ENCODE data around the gene NXT1. TPM values are rescaled to one million over a fixed set of nuclear protein-coding genes. Genes with fewer than 3 reads are reported as not detected.

NXT1 gene
- total and polyA plus RNA-seq, 12 donors, result 9.2 to 43.8 (median 17.2) TPM

DNA sequence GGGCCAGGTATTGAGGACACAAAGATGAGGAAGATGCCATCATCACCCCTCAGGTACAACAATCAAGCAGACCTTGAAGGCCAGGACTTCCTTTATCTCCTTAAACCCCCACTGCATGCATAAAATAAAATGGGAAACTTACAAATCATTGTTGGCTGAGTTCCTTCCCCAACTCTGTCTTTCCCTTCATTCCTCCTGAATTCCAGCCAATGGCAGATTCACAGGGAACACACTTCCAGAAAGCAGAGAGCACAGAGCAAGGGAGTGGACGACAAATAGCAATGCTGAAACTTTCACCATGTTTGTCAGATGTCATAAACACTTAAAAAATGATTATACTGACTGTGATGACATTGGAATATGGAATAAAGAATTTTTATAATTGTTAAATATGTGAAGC, 37.3 kb upstream of the NXT1 start:
- no peak overlapping the region for H3K27ac ChIP-seq
- H3K4me1 ChIP-seq (replicated peaks in 1 of 2), result no peaks in the 10 kb centered on the region
- H3K36me3 ChIP-seq (replicated peaks in 1 of 2), result no peaks in the 10 kb centered on the region
- H3K27me3 ChIP-seq, result no peaks in the 10 kb centered on the region
- intact Hi-C loops (cut with DNase I), result no loop called here
- H3K4me3 ChIP-seq, result no peak overlapping the region
- TF ChIP-seq, protein P1, sequence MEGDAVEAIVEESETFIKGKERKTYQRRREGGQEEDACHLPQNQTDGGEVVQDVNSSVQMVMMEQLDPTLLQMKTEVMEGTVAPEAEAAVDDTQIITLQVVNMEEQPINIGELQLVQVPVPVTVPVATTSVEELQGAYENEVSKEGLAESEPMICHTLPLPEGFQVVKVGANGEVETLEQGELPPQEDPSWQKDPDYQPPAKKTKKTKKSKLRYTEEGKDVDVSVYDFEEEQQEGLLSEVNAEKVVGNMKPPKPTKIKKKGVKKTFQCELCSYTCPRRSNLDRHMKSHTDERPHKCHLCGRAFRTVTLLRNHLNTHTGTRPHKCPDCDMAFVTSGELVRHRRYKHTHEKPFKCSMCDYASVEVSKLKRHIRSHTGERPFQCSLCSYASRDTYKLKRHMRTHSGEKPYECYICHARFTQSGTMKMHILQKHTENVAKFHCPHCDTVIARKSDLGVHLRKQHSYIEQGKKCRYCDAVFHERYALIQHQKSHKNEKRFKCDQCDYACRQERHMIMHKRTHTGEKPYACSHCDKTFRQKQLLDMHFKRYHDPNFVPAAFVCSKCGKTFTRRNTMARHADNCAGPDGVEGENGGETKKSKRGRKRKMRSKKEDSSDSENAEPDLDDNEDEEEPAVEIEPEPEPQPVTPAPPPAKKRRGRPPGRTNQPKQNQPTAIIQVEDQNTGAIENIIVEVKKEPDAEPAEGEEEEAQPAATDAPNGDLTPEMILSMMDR (IDR thresholded peaks at IDR 0.05), result no peak
- WGBS, 4 donors, result 65 to 75% (median 69%) methylated on average over 1 of the region's 1 CpG
- DNase-seq, result no peak
- no peaks in the 10 kb centered on the region for H3K9me3 ChIP-seq (replicated peaks in 1 of 3)

DNA sequence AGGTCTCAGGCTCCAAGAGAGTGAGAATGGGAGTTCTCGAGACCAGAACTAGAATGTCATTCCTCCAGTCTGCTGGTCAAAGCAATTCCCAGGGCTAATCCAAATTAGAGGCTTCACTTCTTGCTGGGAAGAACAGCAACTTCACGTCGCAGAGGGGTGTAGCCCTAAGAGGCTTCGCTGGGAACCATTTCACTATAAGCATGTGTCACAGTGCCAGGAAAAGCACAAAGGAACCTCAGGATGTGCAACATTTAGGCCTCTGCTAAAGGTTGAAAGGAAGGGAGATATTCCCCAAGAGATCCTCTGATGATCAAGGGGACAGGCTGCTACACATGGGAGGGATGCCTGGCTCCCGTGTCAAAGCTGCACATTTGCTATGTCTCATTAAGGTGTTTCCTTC, 35.9 kb upstream of the NXT1 start:
- intact Hi-C loops (cut with DNase I), result no loop called here
- peak overlapping the region in 2 of 5 donors; percentile 27 to 48 for H3K27ac ChIP-seq
- WGBS, 4 donors, result 61 to 90% (median 84%) methylated on average over 2 to 5 of the region's 5 CpGs

DNA sequence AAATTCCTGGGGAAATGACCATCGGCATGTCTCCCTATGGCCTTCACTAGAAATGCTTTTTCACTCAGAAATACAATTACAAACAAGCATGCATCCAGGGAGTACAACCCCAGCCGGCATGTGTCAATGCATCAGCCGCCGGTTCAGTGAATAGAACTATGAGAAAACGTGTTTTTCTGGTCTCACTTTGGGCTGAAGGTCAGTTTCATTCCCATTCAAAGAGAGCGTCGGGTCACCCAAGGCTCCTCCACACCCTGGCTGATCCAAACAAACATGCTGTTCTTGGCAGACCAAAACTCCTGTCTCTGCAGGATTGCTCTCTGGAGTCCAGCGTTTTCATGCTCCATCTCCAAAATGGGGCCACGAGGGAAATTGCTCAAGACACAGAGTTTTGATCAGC, 35.5 kb upstream of the NXT1 start:
- H3K4me3 ChIP-seq, result no peak overlapping the region
- peak in 1 of 7 donors; percentile 11 for DNase-seq
- H3K27ac ChIP-seq, result peak overlapping the region in 1 of 5 donors; percentile 48
- H3K27me3 ChIP-seq, result no peaks in the 10 kb centered on the region
- no peaks in the 10 kb centered on the region for H3K9me3 ChIP-seq (replicated peaks in 1 of 3)
- no peak for TF ChIP-seq POLR2A (IDR thresholded peaks at IDR 0.05)
- TF ChIP-seq, protein P1 (IDR thresholded peaks at IDR 0.05), result no peak
- no peaks in the 10 kb centered on the region for H3K4me1 ChIP-seq (replicated peaks in 1 of 2)
- WGBS, 4 donors, result 61 to 69% (median 67%) methylated on average over 6 to 9 of the region's 9 CpGs
- no peaks in the 10 kb centered on the region for H3K36me3 ChIP-seq (replicated peaks in 1 of 2)
- intact Hi-C loops (cut with DNase I), result no loop called here

More for the DNA sequence above, 35.9 kb upstream of the NXT1 start:
- no peak overlapping the region for H3K4me3 ChIP-seq
- no peaks in the 10 kb centered on the region for H3K36me3 ChIP-seq (replicated peaks in 1 of 2)
- TF ChIP-seq, protein P1 (IDR thresholded peaks at IDR 0.05), result no peak
- TF ChIP-seq POLR2A (IDR thresholded peaks at IDR 0.05), result no peak
- DNase-seq, result no peak
- no peaks in the 10 kb centered on the region for H3K9me3 ChIP-seq (replicated peaks in 1 of 3)
- no peaks in the 10 kb centered on the region for H3K27me3 ChIP-seq
- no peaks in the 10 kb centered on the region for H3K4me1 ChIP-seq (replicated peaks in 1 of 2)

DNA sequence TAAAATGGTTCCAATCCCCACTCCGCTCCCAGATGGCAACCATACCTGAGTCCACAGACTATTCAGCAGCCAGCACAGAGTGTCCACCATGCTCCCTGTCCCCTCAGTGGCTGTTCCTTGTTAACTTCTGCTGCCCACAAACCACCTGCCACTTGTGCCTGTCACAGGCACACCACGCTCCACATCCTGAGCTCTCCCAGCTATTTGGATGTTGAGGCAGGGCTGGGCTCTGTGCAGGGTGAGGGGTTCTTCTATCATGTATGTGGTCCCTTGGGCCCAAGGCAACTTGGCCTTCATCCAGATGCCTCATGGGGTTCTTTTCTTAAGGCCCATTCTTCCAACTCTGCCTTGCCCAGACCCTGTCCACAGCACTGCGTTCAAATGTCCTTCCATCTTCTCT, 34.0 kb upstream of the NXT1 start:
- 85 to 99% (median 94%) methylated on average over 3 of the region's 3 CpGs for WGBS, 4 donors
- Histone ChIP-seq H3K9me3 (replicated peaks in 1 of 3) (no peaks in the 10 kb centered on the region), H3K36me3 (replicated peaks in 1 of 2) (no peaks in the 10 kb centered on the region), H3K4me1 (replicated peaks in 1 of 2) (no peaks in the 10 kb centered on the region), H3K27ac (no peak overlapping the region), H3K4me3 (no peak overlapping the region), H3K27me3 (no peaks in the 10 kb centered on the region)
- intact Hi-C loops (cut with DNase I), result no loop called here
- no peak for DNase-seq
- TF ChIP-seq, protein P1 (IDR thresholded peaks at IDR 0.05), result no peak
- no peak for TF ChIP-seq POLR2A (IDR thresholded peaks at IDR 0.05)
